ENCODE results near the gene EPB41L4A. TPM values are rescaled to one million over a fixed set of nuclear protein-coding genes. Genes with fewer than 3 reads are reported as not detected.

The EPB41L4A gene
- total RNA-seq, 2 experiments from 2014 or later, result 1.0 TPM; not detected in 1

DNA sequence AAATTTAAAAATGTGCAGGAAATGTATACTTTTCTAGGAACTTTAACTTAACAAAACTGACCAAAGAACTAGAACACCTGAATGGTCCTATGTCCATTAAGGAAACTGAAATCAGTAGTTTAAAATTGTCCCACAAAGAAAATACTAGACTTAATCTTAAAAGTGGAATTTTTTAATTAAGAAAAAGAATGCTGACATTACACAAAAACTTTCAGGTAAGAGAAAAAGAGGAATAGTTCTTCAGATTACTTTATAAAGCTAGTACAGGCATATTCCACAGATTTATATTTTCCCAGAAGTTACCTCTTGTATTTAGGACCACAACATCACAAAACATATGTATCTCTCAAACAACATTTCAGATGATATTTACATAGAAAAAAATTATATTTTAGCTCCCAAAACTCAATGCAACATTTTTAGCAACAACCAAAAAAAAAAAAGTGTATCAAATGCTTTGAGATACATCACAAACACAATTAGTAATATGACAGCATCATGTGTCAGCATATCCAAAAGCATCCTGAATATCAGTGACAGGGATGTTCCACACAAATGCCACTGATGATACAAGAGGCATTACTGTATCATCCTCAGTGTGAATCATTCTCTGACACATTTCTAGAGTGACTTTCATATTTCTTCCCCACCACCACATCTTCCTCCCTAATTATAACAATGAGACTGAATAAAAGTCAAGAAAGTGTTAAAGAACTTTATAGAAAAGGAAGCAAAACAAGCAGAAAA lies 264.0 kb downstream of the EPB41L4A start:
- Mint-ChIP-seq H3K4me1 (ENCODE audit: low read depth) (peaks cover under 1% of the 10 kb centered on the region), H3K27me3 (ENCODE audit: low read depth) (peaks cover 6% of the 10 kb centered on the region), H3K36me3 (ENCODE audit: low read depth) (no peaks in the 10 kb centered on the region), H3K4me3 (no peak overlapping the region), H3K27ac (no peak overlapping the region), H3K9me3 (ENCODE audit: insufficient read depth) (no peaks in the 10 kb centered on the region)
- POLR2A ChIA-PET, result no interaction called here
- CTCF ChIA-PET, result interaction anchor here (1.1 kb wide), 1 partner anchor 604 kb away, joined by 3 read pairs; no protein-coding TSS in a partner anchor
- ATAC-seq, result no peak
- DNase-seq, result no peak

DNA sequence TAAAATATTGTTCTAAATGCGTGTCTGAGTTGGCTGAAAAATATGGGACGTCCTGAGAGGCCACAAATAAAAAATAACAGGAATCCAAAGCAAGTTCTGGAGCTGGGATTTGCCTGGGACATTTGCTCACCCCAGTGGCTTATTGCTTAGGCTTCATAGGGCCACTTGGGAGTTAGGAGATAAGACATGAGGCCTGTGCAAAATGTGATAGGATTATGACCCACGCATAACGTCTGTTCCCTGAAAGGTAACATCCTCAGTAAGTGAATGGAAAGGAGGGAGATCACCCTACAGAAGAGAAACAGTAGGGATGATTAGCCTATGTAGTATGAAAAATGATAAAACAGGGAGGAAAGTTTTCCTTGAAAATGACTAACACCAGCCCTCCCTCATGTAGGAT lies 269.4 kb downstream of the EPB41L4A start:
- H3K9me3 Mint-ChIP-seq (ENCODE audit: insufficient read depth), result no peaks in the 10 kb centered on the region
- peaks cover 2% of the 10 kb centered on the region for H3K27me3 Mint-ChIP-seq (ENCODE audit: low read depth)
- ChIA-PET CTCF (interaction anchor here (0.7 to 1.0 kb wide), 2 partner anchors 11 to 599 kb away, joined by 3 read pairs; no protein-coding TSS in a partner anchor), POLR2A (no interaction called here)
- H3K27ac Mint-ChIP-seq, result no peak overlapping the region
- no peak for ATAC-seq
- no peaks in the 10 kb centered on the region for H3K36me3 Mint-ChIP-seq (ENCODE audit: low read depth)
- H3K4me3 Mint-ChIP-seq, result no peak overlapping the region
- no peak for DNase-seq
- no peaks in the 10 kb centered on the region for H3K4me1 Mint-ChIP-seq (ENCODE audit: low read depth)

DNA sequence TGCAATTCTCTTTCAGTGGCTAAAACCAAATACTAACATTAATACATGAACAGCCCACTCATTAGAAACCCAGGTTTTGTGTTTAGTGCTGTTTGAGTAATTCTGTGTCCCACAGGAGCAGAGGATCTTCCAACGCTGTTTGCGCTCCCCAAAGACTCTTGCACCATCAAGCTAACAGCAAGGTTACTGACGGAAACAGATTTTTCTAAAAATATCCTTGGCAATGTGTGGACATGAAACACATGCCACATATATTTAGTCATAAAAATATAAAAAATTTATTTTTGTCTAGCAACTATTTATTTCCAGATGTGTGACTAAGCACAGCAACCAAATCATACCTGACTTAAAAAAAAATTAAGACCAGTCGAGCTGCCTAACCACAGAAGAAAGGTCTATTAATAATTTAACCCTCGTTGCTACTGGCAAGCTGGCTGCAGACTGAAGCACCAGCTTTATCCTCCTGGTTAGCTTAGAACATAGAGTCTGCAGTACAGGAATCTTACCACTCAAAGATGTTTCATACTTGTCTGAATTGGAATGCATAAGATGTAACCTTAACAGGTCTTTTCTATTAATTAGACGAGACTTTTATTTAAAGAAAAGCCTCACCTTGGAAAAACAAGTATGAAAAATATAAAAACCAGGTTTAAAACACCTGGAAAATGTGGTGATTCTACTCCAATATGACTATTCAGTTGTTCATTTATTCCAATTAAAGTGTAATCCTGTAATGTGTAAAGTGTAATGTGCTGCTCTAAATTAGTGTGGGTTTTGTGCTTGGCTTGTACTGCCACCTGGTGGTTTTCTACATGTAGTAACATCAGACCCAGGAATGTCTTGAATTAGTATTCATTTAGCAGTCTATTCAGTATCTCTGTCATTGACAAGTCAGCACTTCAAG lies 272.5 kb downstream of the EPB41L4A start:
- no peaks in the 10 kb centered on the region for H3K4me1 Mint-ChIP-seq (ENCODE audit: low read depth)
- CTCF ChIA-PET, result interaction anchor here (0.7 to 2.2 kb wide), 6 partner anchors 9 to 596 kb away, joined by 3 to 33 read pairs (median 4); no protein-coding TSS in a partner anchor
- DNase-seq, result peak; percentile 75
- ATAC-seq, result peak; percentile 87
- no peaks in the 10 kb centered on the region for H3K9me3 Mint-ChIP-seq (ENCODE audit: insufficient read depth)
- H3K27ac Mint-ChIP-seq, result no peak overlapping the region
- no peaks in the 10 kb centered on the region for H3K36me3 Mint-ChIP-seq (ENCODE audit: low read depth)
- no peak overlapping the region for H3K4me3 Mint-ChIP-seq
- POLR2A ChIA-PET, result no interaction called here
- peaks cover 3% of the 10 kb centered on the region for H3K27me3 Mint-ChIP-seq (ENCODE audit: low read depth)

DNA sequence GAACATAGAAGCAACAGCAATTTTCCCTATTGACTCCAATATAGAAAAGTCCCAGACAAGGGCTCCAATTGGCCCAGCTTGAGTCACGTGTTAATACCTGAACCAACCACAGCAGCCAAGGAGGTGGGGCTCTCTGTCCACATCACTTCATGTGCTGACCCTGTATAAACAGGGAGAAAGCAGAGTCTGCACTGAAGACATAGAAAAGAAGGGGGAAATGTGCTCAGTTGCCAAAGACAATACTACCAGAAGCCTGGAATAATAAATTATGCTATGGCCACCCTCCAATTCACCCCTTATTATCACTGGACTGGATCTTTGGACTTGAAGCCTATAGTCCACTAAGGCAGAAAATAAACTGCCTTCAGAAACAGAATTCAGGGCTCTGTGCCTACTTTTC lies 275.4 kb downstream of the EPB41L4A start:
- peaks cover 3% of the 10 kb centered on the region for H3K27me3 Mint-ChIP-seq (ENCODE audit: low read depth)
- no peaks in the 10 kb centered on the region for H3K36me3 Mint-ChIP-seq (ENCODE audit: low read depth)
- no peaks in the 10 kb centered on the region for H3K4me1 Mint-ChIP-seq (ENCODE audit: low read depth)
- H3K4me3 Mint-ChIP-seq, result no peak overlapping the region
- DNase-seq, result no peak
- no peak for ATAC-seq
- no peaks in the 10 kb centered on the region for H3K9me3 Mint-ChIP-seq (ENCODE audit: insufficient read depth)
- ChIA-PET POLR2A (no interaction called here), CTCF (no interaction called here)
- no peak overlapping the region for H3K27ac Mint-ChIP-seq

GRCh38 chr5:112142769-112143270 lies 276.3 kb downstream of the EPB41L4A start:
- Mint-ChIP-seq H3K4me1 (ENCODE audit: low read depth) (peaks cover 2% of the 10 kb centered on the region), H3K27ac (no peak overlapping the region), H3K27me3 (ENCODE audit: low read depth) (peaks cover 3% of the 10 kb centered on the region), H3K4me3 (no peak overlapping the region), H3K36me3 (ENCODE audit: low read depth) (no peaks in the 10 kb centered on the region), H3K9me3 (ENCODE audit: insufficient read depth) (no peaks in the 10 kb centered on the region)
- no peak for DNase-seq
- ATAC-seq, result no peak
- ChIA-PET POLR2A (no interaction called here), CTCF (no interaction called here)

GRCh38 chr5:112141582-112141981 lies 277.5 kb downstream of the EPB41L4A start:
- peaks cover 10% of the 10 kb centered on the region for H3K4me1 Mint-ChIP-seq (ENCODE audit: low read depth)
- ATAC-seq (no peak), DNase-seq (no peak)
- H3K27ac Mint-ChIP-seq, result no peak overlapping the region
- no peaks in the 10 kb centered on the region for H3K9me3 Mint-ChIP-seq (ENCODE audit: insufficient read depth)
- CTCF ChIA-PET, result interaction anchor here (1.0 kb wide), 1 partner anchor 610 kb away, joined by 4 read pairs; no protein-coding TSS in a partner anchor
- H3K4me3 Mint-ChIP-seq, result no peak overlapping the region
- H3K27me3 Mint-ChIP-seq (ENCODE audit: low read depth), result peaks cover 3% of the 10 kb centered on the region
- no peaks in the 10 kb centered on the region for H3K36me3 Mint-ChIP-seq (ENCODE audit: low read depth)
- POLR2A ChIA-PET, result no interaction called here

GRCh38 chr5:112138526-112138925 lies 280.6 kb downstream of the EPB41L4A start:
- H3K4me3 Mint-ChIP-seq, result no peak overlapping the region
- POLR2A ChIA-PET, result interaction anchor here (0.7 kb wide), 1 partner anchor 411 kb away, joined by 4 read pairs; no protein-coding TSS in a partner anchor

DNA sequence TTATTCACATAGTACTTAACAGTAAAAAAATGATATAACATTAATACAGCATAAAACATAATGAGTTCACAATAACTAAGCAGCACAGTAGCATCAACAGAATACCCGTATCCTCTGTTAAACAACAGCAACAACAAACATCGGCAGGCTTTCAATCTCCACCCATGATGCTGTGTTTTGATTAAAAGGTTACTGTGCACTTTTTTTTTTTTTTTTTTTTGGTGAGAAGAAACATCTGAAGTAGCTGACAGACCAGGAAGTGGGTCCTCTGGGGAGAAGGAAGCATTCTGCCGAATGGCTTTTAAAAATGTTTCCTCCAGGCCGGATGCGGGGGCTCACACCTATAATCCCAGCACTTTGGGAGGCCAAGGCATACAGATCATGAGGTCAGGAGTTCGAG lies 282.3 kb downstream of the EPB41L4A start:
- Mint-ChIP-seq H3K27me3 (ENCODE audit: low read depth) (no peaks in the 10 kb centered on the region), H3K9me3 (ENCODE audit: insufficient read depth) (no peaks in the 10 kb centered on the region), H3K4me3 (no peak overlapping the region), H3K27ac (no peak overlapping the region), H3K4me1 (ENCODE audit: low read depth) (peaks cover 10% of the 10 kb centered on the region), H3K36me3 (ENCODE audit: low read depth) (no peaks in the 10 kb centered on the region)
- ChIA-PET CTCF (no interaction called here), POLR2A (no interaction called here)
- DNase-seq (no peak), ATAC-seq (peak; percentile 30)

More at GRCh38 chr5:112138526-112138925, 280.6 kb downstream of the EPB41L4A start:
- Mint-ChIP-seq H3K27me3 (ENCODE audit: low read depth) (peaks cover 3% of the 10 kb centered on the region), H3K36me3 (ENCODE audit: low read depth) (no peaks in the 10 kb centered on the region), H3K9me3 (ENCODE audit: insufficient read depth) (no peaks in the 10 kb centered on the region), H3K4me1 (ENCODE audit: low read depth) (peaks cover 10% of the 10 kb centered on the region), H3K27ac (no peak overlapping the region)
- DNase-seq (no peak), ATAC-seq (no peak)
- CTCF ChIA-PET, result no interaction called here

- Mint-ChIP-seq H3K4me1 (ENCODE audit: low read depth) (no peaks in the 10 kb centered on the region), H3K27me3 (ENCODE audit: low read depth) (peaks cover 7% of the 10 kb centered on the region), H3K27ac (no peak overlapping the region), H3K36me3 (ENCODE audit: low read depth) (no peaks in the 10 kb centered on the region), H3K9me3 (ENCODE audit: insufficient read depth) (no peaks in the 10 kb centered on the region), H3K4me3 (no peak overlapping the region)
- ChIA-PET POLR2A (no interaction called here), CTCF (no interaction called here)
- DNase-seq (no peak), ATAC-seq (no peak)
Observed at GRCh38 chr5:112127861-112128260, 291.2 kb downstream of the EPB41L4A start.

DNA sequence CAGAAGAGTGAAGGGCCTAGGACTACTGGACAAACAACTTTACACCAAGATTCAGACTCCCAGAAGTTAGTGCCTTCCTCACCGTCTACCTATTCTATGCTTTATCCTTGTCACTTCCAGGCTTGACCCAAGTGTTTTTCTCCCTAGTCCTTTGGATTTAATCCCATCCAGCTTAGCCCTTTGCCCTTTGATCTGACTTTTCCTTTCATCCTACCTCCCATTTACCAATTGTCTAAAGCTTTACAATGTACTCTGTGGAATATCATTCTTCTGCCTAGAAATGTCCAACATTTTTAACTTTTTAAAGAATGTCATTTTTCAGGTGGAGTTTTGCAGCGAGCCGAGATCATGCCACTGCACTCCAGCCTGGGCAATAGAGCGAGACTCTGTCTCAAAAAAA lies 292.1 kb downstream of the EPB41L4A start:
- ATAC-seq (no peak), DNase-seq (no peak)
- ChIA-PET CTCF (no interaction called here), POLR2A (no interaction called here)
- Mint-ChIP-seq H3K4me1 (ENCODE audit: low read depth) (no peaks in the 10 kb centered on the region), H3K4me3 (no peak overlapping the region), H3K9me3 (ENCODE audit: insufficient read depth) (no peaks in the 10 kb centered on the region), H3K36me3 (ENCODE audit: low read depth) (no peaks in the 10 kb centered on the region), H3K27me3 (ENCODE audit: low read depth) (peaks cover 7% of the 10 kb centered on the region), H3K27ac (no peak overlapping the region)

DNA sequence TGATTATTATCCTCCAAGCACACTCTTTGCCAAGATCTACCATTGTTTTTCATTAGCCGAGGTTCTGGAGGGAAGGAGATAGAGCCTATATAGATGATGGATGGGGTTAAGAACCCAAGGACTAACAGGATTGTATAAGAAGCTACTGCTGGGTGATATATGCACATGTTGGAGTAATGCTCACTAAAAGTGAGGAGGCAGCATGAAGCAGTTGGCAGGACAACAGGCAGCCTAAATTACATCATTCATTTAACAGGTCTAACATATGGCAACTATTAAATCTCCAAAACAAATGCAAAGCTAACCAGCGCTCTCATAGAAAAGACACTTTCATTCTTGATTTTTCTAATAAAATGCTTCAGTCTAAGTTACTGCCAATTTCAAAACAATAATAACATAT lies 293.2 kb downstream of the EPB41L4A start:
- no peak overlapping the region for H3K4me3 Mint-ChIP-seq
- CTCF ChIA-PET, result no interaction called here
- POLR2A ChIA-PET, result no interaction called here

GRCh38 chr5:112124788-112125187 lies 294.3 kb downstream of the EPB41L4A start:
- no peaks in the 10 kb centered on the region for H3K36me3 Mint-ChIP-seq (ENCODE audit: low read depth)
- no peaks in the 10 kb centered on the region for H3K4me1 Mint-ChIP-seq (ENCODE audit: low read depth)
- ChIA-PET POLR2A (no interaction called here), CTCF (no interaction called here)
- H3K4me3 Mint-ChIP-seq, result no peak overlapping the region
- ATAC-seq, result no peak
- H3K27me3 Mint-ChIP-seq (ENCODE audit: low read depth), result peaks cover 7% of the 10 kb centered on the region
- no peaks in the 10 kb centered on the region for H3K9me3 Mint-ChIP-seq (ENCODE audit: insufficient read depth)
- H3K27ac Mint-ChIP-seq, result no peak overlapping the region
- no peak for DNase-seq

More for the DNA sequence above, 293.2 kb downstream of the EPB41L4A start:
- Mint-ChIP-seq H3K36me3 (ENCODE audit: low read depth) (no peaks in the 10 kb centered on the region), H3K9me3 (ENCODE audit: insufficient read depth) (no peaks in the 10 kb centered on the region), H3K27me3 (ENCODE audit: low read depth) (peaks cover 7% of the 10 kb centered on the region), H3K4me1 (ENCODE audit: low read depth) (no peaks in the 10 kb centered on the region), H3K27ac (no peak overlapping the region)
- DNase-seq (no peak), ATAC-seq (no peak)

Measured in activated CD8-positive, alpha-beta T cell treated with anti-CD3 and anti-CD28 coated beads, Interleukin-2, amount 10 ng/mL, durations not matched to agents 7 days and 5 days (primary cell).